ENCODE results near the gene HELQ.

HELQ gene

GRCh38 chr4:83369831-83370639, 85.6 kb downstream of the HELQ start:
- peak; percentile 66 for DNase-seq

- DNase-seq = peak; percentile 93
These were observed 91.3 kb downstream of the HELQ start for GRCh38 chr4:83364312-83364711.

- DNase-seq = peak; percentile 71
These were observed 92.9 kb downstream of the HELQ start for GRCh38 chr4:83362492-83363329.

DNA sequence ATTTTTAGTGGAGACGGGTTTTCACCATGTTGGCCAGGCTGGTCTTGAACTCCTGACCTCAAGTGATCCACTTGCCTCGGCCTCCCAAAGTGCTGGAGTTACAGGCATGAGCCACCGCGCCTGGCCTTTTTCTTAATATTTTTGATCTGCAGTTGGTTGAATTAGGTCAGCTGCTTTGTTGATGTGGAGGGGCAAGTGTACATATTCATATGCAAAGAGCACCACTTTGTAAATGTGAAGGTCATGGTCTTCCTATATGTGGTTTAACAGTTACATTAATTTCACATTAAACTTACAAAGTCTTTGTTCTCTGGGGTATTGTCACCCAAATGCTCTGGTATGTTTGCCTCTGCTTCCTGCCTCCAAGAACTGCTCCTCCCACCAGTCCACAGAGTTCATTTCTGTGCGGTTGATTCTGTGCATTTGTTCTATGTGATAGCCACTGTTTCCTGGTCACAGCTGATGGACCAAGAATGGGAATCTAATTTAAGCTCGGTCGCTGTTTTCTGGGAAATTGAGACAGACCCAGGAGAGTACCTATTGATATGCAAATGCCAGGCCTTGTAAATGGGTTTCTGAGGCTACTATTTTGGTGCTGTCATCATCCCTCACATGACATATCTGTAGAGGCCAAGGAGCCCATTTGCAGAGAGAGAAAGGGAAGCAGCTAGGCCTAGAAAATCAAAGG, 94.1 kb downstream of the HELQ start:
- peak; percentile 95 for DNase-seq

- DNase-seq = no peak
These were observed 95.6 kb downstream of the HELQ start for GRCh38 chr4:83360018-83360417.

DNA sequence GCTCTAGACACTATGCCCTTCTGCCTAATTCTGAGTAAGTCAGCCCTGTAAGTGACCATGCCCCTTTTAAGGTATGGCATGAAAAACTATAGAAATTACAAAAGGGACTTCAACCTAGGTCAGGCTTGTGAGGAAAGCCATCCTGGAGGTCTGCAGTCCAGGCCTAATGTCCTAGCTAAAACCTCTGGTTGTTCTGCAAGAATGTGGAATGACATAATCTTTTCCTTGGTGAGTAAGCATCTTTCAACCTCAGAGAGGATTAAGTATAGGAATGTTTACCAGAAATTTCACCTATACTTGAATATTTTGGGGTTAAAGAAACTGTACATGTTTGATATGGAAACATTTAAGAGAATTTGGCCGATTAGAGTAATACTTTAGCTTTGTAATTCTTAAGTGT, 97.2 kb downstream of the HELQ start:
- DNase-seq = peak; percentile 35

Data from OCI-M1 (cell line).